ENCODE results near the gene TP53I13.

DNA sequence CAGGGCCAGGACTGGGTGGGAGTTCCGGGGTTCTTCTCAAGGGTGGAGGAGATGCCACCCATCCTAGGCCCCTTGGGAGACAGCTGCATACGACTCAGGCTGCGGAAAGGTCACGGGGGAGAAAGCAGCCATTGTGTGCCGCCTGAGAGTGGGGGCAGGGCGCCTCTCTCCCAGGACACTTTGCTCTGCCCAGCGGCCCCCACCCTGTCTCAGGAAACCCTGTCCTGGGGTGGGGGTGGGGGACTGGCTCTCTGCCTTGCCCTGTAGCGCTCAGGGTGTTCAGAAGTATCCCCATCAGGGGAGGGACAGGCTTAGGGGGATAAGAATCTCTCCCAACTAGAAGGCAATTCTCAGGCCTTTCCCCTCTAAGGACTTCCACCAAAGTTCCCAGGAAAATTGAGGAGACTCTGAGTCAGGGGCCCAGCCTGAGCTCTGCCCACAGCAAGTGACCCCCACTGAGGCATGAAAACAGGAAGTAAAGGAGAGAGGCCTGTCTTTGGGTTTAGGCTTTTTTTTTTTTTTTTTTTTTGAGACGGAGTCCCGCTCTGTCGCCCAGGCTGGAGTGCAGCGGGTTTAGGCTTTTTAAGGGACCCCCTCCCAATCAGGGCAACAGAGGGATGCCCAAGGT, 16.1 kb downstream of the TP53I13 start:
- TF ChIP-seq CTCF (CRISPR knock-in tag; IDR thresholded peaks at IDR 0.05): no peak
- no peak for TF ChIP-seq PBX3 (CRISPR knock-in tag; IDR thresholded peaks at IDR 0.05; ENCODE audit: borderline replicate concordance)
- no peak for TF ChIP-seq POLR2AphosphoS5 (IDR thresholded peaks at IDR 0.05; ENCODE audit: low read depth, low read length)
- no peak for TF ChIP-seq KAT2B (IDR thresholded peaks at IDR 0.05; ENCODE audit: borderline replicate concordance, low read depth, low read length)
- no peak for TF ChIP-seq TAF1 (CRISPR knock-in tag; IDR thresholded peaks at IDR 0.05)

All from HepG2 (cell line).